IPS-18a (cell line): Measurements from ENCODE around the gene CRTC1.
"Not testable (repeated sequence)": the region's sequence is repeated elsewhere in the genome, so short reads cannot be mapped to it uniquely, and the experiment has no call there.

Experiments used
- H3K27ac ChIP-seq: one replicate; pipeline ENCODE4 v1.5.1; 2013; ENCODE audit warnings: low read length
- H3K27me3 ChIP-seq: one replicate; pipeline ENCODE4 v1.6.1; 2013; ENCODE audit warnings: mild to moderate bottlenecking, low read length; ENCODE audit not compliant: control insufficient read depth, insufficient read depth
- H3K36me3 ChIP-seq: one replicate; pipeline ENCODE4 v1.6.1; 2013; ENCODE audit warnings: low read depth, low read length; ENCODE audit not compliant: control insufficient read depth
- H3K4me1 ChIP-seq: one replicate; pipeline ENCODE4 v1.6.1; 2013; ENCODE audit warnings: low read depth, low read length; ENCODE audit not compliant: control insufficient read depth
- H3K4me3 ChIP-seq: one replicate; pipeline ENCODE4 v1.5.1; 2013; ENCODE audit warnings: low read length
- H3K9ac ChIP-seq: one replicate; pipeline ENCODE4 v1.6.1; 2013; ENCODE audit warnings: mild to moderate bottlenecking, low read length, moderate library complexity
- H3K9me3 ChIP-seq: one replicate; pipeline ENCODE4 v1.6.1; 2013; ENCODE audit warnings: low read depth, low read length; ENCODE audit not compliant: control insufficient read depth

The CRTC1 gene

DNA sequence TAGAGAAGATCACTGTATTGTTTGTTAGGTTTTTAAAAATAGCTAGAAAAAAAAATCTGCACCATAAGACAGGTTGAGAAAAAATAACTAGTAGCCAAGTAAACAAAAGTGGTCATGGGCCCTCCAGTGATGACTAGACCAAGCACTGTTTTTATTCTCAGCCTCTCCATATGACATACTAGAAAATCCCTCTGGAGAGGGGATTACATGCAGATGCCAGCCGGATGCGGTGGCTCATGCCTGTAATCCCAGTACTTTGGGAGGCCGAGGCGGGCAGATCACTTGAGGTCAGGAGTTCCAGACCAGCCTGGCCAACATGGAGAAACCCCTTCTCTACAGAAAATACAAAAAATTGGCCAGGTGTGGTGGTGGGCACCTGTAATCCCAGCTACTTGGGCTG lies 133.2 kb downstream of the CRTC1 start:
- not testable (repeated sequence) for H3K36me3 ChIP-seq, H3K9me3 ChIP-seq, H3K9ac ChIP-seq, H3K4me3 ChIP-seq, H3K4me1 ChIP-seq, H3K27ac ChIP-seq
- H3K27me3 ChIP-seq, result peaks cover 18% of the 10 kb centered on the region

GRCh38 chr19:18817574-18817973 lies 134.1 kb downstream of the CRTC1 start:
- Histone ChIP-seq H3K27me3 (peaks cover 16% of the 10 kb centered on the region), H3K4me1 (no peaks in the 10 kb centered on the region), H3K27ac (no peak overlapping the region), H3K4me3 (no peak overlapping the region), H3K9ac (no peak overlapping the region), H3K36me3 (no peaks in the 10 kb centered on the region), H3K9me3 (no peaks in the 10 kb centered on the region)

DNA sequence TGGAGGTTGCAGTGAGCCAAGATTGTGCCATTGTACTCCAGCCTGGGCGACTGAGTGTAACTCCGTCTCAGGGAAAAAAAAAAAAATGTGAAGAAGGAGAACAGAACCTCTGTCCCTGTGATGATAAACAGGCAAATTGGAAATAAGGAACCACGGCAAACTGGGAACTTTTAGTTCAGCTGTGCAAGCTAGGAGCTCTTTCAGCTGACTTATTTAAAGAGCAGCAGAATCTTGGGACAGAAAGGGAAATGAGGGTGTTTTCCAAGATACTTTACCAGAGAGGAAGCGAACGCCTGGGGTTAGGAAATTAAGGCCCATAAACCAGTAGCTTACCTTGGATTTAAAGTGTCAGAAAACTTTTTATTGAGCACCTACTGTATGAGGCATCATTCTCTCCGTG lies 145.3 kb downstream of the CRTC1 start:
- H3K4me3 ChIP-seq, result no peak overlapping the region
- peaks cover 13% of the 10 kb centered on the region for H3K27me3 ChIP-seq
- no peaks in the 10 kb centered on the region for H3K36me3 ChIP-seq
- H3K27ac ChIP-seq, result no peak overlapping the region
- peaks cover 8% of the 10 kb centered on the region for H3K4me1 ChIP-seq
- H3K9me3 ChIP-seq, result no peaks in the 10 kb centered on the region
- H3K9ac ChIP-seq, result no peak overlapping the region

DNA sequence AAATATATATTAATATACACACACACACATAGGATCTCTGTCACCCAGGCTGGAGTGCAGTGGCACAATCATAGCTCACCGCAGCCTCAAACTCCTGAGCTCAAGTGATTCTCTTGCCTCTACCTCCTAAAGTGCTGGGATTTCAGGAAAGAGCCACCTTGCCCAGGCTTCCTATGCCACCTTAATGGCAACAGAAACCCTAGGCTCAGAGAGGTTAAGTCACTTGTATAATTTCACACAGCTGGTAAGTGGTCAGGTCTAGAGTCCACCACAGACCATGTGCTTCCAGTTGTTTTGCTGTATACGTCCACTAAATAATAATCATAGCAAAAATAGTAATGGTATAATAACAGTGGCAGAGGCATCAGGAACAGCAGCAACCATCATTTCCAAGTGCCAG lies 147.0 kb downstream of the CRTC1 start:
- Histone ChIP-seq H3K4me3 (no peak overlapping the region), H3K27ac (no peak overlapping the region), H3K36me3 (peaks cover 6% of the 10 kb centered on the region), H3K27me3 (peaks cover 13% of the 10 kb centered on the region), H3K9me3 (no peaks in the 10 kb centered on the region), H3K9ac (no peak overlapping the region), H3K4me1 (peaks cover 18% of the 10 kb centered on the region)

DNA sequence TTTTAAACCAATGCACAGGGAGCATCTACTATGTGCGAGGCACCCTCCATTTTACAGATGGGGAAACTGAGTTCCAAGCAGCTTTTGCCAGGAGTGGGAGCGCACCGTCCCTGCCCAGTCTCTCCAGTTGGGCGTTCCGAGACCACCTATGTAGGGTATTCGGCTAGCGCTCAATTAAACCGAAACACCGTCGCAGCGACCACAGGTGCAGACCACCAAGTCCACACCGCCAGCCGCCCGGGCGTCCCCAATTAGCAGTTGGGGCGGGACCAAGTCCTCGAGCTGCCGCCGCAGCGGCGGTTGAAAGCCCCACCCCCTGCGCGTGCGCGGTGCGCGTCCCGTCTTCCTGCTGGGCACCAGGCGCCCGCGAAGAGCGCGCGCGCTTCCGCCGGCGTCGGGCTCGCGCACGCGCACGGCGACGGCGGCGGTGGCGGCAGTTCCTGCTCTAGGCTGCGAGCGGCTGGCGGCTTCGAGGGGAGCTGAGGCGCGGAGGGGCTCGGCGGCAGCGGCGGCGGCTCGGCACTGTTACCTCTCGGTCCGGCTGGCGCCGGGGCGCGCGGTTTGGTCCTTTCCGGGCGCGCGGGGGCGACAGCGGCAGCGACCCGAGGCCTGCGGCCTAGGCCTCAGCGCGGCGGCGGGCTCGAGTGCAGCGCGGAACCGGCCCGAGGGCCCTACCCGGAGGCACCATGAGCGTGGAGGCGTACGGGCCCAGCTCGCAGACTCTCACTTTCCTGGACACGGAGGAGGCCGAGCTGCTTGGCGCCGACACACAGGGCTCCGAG lies 148.2 kb downstream of the CRTC1 start, which contains the start of gene UPF1:
Gene UPF1, plus strand, starts transcription at position 436 of the 782 bp plus-strand sequence. Its CDS starts 251 bp downstream, at position 687.
- Histone ChIP-seq H3K4me3 (peak within 1 kb of the TSS; percentile 88), H3K27ac (peak within 1 kb of the TSS; percentile 62), H3K4me1 (peaks cover 18% of the 10 kb centered on the region), H3K9me3 (no peaks in the 10 kb centered on the region), H3K27me3 (peaks cover 13% of the 10 kb centered on the region), H3K36me3 (peaks cover 13% of the 10 kb centered on the region), H3K9ac (peak within 1 kb of the TSS; percentile 77)
